GM10266 (cell line): ENCODE results near the gene CRK.
"Not testable (repeated sequence)": the region's sequence is repeated elsewhere in the genome, so short reads cannot be mapped to it uniquely, and the experiment has no call there.

Experiments
- DNase-seq: peaks from one replicate; pipeline ENCODE4 v3.0.0; 2012; ENCODE audit errors: extremely low spot score
- CTCF ChIP-seq: IDR thresholded peaks from 2 replicates; pipeline ENCODE4 v1.5.1; 2012; ENCODE audit warnings: mild to moderate bottlenecking, low read depth; ENCODE audit not compliant: control insufficient read depth, insufficient read depth; ENCODE audit errors: missing control alignments

CRK gene

GRCh38 chr17:1402262-1402586, 53.8 kb downstream of the CRK start:
- no peak for DNase-seq
- TF ChIP-seq CTCF, result no peak

GRCh38 chr17:1399679-1400512, 56.1 kb downstream of the CRK start, which contains the start of gene YWHAE:
YWHAE (minus strand) TSS chr17:1400222; CDS start chr17:1400110, 112 bp downstream.
- DNase-seq, result peak; percentile 96
- TF ChIP-seq CTCF, result no peak

- no peak for TF ChIP-seq CTCF
- DNase-seq, result no peak
These were observed 56.9 kb downstream of the CRK start for GRCh38 chr17:1398931-1399678.

- no peak for DNase-seq
- no peak for TF ChIP-seq CTCF
These were observed 58.0 kb downstream of the CRK start for GRCh38 chr17:1398028-1398427.

- DNase-seq, result not testable (repeated sequence)
These were observed 60.0 kb downstream of the CRK start for GRCh38 chr17:1395876-1396665.

- no peak for TF ChIP-seq CTCF
- DNase-seq, result no peak
These were observed 64.5 kb downstream of the CRK start for GRCh38 chr17:1391577-1391976.
